ENCODE data around the gene VSNL1. TPM values are rescaled to one million over a fixed set of nuclear protein-coding genes. Genes with fewer than 3 reads are reported as not detected.

The VSNL1 gene
- polyA plus RNA-seq, 1 of the 3 experiments (the other 2 are of a cell fraction), result 1.3 TPM

DNA sequence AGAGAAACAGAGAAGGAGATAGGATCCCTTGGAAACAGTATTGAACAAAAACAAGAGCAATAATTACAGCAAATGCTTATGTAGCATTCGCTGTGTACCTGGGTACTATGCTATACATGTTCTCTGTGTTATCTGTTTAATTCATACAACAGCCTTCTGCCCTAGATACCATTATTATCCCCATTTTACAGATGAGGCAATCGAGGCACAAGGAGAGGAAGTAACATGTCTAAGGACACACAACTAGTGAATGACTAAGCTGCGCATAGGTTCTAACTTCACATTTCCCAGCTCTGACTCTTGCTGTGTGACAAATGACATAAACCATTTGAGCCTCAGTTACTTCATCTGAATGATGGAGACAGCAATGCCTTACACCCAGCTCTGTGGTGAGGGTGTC is 70.5 kb downstream of the VSNL1 start (continued):
- no peak for TF ChIP-seq SIN3A (IDR thresholded peaks at IDR 0.05; ENCODE audit: borderline replicate concordance, low read depth, low read length)

DNA sequence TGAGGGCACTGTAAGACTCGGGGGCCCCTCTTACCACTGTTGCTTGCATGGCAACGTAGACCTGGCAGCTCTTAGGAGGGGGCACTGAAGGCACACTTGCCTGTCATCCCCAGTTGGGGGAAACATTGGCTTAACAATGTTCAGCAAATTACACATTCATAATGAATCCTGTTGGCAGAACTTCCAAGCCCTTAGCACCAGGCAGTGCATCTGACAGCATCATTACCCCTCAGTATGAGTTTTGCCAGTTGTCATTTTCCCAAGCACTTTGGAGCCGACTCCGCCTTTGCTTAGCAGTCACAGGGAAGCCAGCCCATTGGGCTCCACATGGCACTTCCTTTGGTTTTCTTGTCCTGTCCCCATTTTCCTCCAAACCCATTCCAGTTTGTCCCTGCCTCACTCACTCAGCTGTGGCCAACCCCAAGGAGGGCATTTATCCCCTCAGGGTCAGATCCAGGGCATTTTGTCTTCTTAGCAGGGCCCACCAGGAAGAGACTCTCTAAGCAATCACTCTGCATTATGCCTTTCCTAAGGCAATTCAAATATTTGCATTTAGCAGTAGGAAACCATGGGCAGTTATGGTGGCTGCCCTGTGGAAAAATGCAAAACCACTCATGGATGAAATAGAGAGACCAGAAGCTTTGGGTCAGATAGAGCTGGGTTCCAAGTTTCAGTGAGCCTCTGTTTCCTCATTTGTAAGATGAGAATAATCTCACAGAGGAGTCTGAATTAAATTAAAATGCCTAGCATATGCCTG is 73.9 kb downstream of the VSNL1 start:
- TF ChIP-seq GATA2 (CRISPR knock-in tag; IDR thresholded peaks at IDR 0.05), result no peak
- TF ChIP-seq FOXM1 (IDR thresholded peaks at IDR 0.05; ENCODE audit: low read depth), result no peak
- no peak for TF ChIP-seq ELF1 (IDR thresholded peaks at IDR 0.05)
- TF ChIP-seq, protein P1, sequence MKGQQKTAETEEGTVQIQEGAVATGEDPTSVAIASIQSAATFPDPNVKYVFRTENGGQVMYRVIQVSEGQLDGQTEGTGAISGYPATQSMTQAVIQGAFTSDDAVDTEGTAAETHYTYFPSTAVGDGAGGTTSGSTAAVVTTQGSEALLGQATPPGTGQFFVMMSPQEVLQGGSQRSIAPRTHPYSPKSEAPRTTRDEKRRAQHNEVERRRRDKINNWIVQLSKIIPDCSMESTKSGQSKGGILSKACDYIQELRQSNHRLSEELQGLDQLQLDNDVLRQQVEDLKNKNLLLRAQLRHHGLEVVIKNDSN (IDR thresholded peaks at IDR 0.05; ENCODE audit: borderline replicate concordance, low read depth), result no peak
- no peak for TF ChIP-seq EZH2phosphoT487 (IDR thresholded peaks at IDR 0.05; ENCODE audit: borderline replicate concordance, low read depth)
- no peak for TF ChIP-seq TCF12 (IDR thresholded peaks at IDR 0.05)
- no peak for TF ChIP-seq RAD21 (IDR thresholded peaks at IDR 0.05; ENCODE audit: low read length)
- TF ChIP-seq FOXJ3 (CRISPR knock-in tag; IDR thresholded peaks at IDR 0.05), result no peak
- no peak for TF ChIP-seq YY1 (IDR thresholded peaks at IDR 0.05; ENCODE audit: low read depth)
- TF ChIP-seq, protein P2, sequence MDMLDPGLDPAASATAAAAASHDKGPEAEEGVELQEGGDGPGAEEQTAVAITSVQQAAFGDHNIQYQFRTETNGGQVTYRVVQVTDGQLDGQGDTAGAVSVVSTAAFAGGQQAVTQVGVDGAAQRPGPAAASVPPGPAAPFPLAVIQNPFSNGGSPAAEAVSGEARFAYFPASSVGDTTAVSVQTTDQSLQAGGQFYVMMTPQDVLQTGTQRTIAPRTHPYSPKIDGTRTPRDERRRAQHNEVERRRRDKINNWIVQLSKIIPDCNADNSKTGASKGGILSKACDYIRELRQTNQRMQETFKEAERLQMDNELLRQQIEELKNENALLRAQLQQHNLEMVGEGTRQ (IDR thresholded peaks at IDR 0.05; ENCODE audit: borderline replicate concordance, low read depth, low read length), result no peak
- TF ChIP-seq MEF2A (IDR thresholded peaks at IDR 0.05; ENCODE audit: borderline replicate concordance, low read depth), result no peak
- TF ChIP-seq, protein P3, sequence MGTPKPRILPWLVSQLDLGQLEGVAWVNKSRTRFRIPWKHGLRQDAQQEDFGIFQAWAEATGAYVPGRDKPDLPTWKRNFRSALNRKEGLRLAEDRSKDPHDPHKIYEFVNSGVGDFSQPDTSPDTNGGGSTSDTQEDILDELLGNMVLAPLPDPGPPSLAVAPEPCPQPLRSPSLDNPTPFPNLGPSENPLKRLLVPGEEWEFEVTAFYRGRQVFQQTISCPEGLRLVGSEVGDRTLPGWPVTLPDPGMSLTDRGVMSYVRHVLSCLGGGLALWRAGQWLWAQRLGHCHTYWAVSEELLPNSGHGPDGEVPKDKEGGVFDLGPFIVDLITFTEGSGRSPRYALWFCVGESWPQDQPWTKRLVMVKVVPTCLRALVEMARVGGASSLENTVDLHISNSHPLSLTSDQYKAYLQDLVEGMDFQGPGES (IDR thresholded peaks at IDR 0.05; ENCODE audit: low read depth, low read length), result no peak
- Histone ChIP-seq H3F3A (replicated peaks; ENCODE audit: insufficient read depth) (peaks cover 11% of the 10 kb centered on the region), H2AFZ (ENCODE audit: low read depth) (no peak overlapping the region), H3K4me1 (ENCODE audit: control insufficient read depth in 1 of 2, insufficient read depth in 2 of 2, low read depth in 1 of 2, low read length in 1 of 2) (peaks cover 0 to 18% of the 10 kb centered on the region in 2 experiments; a peak in 2 of 4 replicates), H4K20me1 (ENCODE audit: insufficient read depth) (no peaks in the 10 kb centered on the region), H3K27ac (ENCODE audit: low read depth in 2 of 2, low read length in 1 of 2) (no peak overlapping the region), H3K9ac (no peak overlapping the region), H3K4me3 (ENCODE audit: low read depth in 2 of 2, low read length in 1 of 2) (no peak overlapping the region), H3K36me3 (replicated peaks in 1 of 2; ENCODE audit: control insufficient read depth in 1 of 2, insufficient read depth in 2 of 2, low read length in 1 of 2) (no peaks in the 10 kb centered on the region), H3K4me2 (no peak overlapping the region), H3K79me2 (ENCODE audit: insufficient read depth) (no peaks in the 10 kb centered on the region), H3K9me2 (no peaks in the 10 kb centered on the region), H3K9me3 (no peaks in the 10 kb centered on the region), H3K27me3 (ENCODE audit: insufficient read depth) (no peaks in the 10 kb centered on the region)
- WGBS (ENCODE audit: low lambda C conversion rate), result 76% methylated on average over 4 of the region's 4 CpGs
- ChIA-PET POLR2A (no interaction called here), CTCF (interaction anchor here (0.7 to 4.0 kb wide), 5 partner anchors 10 to 842 kb away, joined by 3 to 21 read pairs (median 5); no protein-coding TSS in a partner anchor)
- no peak for DNase-seq

Data from SK-N-SH (cell line).